ENCODE results near the gene TMSB15C.
"Not testable (repeated sequence)": the region's sequence is repeated elsewhere in the genome, so short reads cannot be mapped to it uniquely, and the experiment has no call there.

TMSB15C gene

GRCh38 chrX:104075778-104076445 is at the start of gene TMSB15C:
TSS of gene TMSB15C (minus strand) at chrX:104076236.
- DNase-seq = not testable (repeated sequence)

DNA sequence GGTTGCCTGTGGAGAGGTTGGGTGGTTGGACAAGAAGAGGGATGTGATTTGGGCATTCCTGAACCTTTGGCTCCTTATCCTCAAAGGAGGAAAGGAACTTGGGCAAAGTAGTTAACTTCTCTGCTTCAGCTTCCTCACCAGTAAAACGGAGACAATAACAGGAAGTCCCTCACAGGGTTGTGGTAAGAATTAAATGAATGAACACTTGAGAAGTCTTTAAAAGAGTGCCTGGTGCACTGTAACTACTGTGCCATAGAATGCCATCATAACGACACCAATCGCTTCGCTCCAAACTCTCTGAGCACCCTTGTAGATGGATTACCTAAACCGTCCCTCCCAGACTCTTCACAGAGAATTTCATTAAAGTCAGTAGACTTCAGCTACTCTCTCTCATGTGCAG is 46.8 kb upstream of the TMSB15C start:
- DNase-seq = peak; percentile 28

DNA sequence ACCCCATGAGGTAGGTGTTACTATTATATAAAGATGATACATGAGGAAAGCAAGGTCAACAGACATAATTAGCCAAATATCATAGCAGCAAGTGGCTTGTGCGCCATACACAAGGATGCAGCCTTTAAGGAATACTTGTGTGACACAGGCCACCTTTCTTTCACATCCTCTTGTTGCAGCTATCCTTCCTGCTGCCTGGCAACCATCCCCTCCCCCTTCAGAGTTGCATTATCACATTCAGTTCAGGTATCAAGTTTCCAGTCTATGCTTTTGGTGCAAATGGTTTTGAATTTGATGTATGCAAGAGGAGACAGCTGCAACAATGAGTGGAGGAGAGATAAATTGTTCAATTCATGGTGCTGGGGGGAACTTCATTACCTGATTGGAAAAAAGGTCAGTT is 42.7 kb upstream of the TMSB15C start:
- no peak for DNase-seq

- DNase-seq = no peak
These were observed 41.7 kb upstream of the TMSB15C start for GRCh38 chrX:104117759-104118158.

- DNase-seq = peak; percentile 64
These were observed 37.4 kb upstream of the TMSB15C start for GRCh38 chrX:104113222-104113965.

DNA sequence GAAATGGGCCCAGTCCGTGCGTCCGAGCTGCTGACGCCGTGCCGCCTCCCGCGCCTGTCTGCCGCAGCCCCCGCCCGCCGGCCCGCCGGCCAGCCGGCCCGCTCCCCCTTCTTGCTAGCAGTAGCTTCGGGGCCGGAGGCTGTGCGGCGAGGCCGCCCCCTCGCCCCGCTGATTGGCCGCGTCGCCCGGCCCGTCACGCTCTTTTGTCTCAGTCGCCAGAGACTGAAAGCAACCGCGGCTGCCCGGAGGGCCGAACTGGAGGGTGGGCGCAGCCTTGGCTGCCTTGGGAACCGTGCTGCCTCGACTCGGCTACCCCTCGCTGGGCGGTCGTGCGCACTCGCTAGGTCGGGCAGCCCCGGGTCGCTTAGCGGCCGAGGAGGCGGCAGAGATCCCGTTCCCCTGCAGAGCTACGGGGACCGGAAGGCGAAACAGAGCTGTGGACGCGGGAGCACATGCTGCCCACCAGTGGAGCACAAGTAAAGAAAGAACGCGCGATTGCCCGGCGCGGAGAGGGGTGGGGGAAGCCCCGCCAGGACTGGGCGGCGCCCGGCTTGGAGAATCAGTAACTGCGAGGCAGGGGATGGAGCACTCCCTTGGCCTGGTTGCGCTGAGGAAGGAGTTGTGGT is 36.4 kb upstream of the TMSB15C start, which contains the start of gene ZCCHC18:
Gene ZCCHC18 (plus strand): TSS at position 198 of the 626 bp plus-strand sequence. CDS start 1,589 bp downstream, outside the sequence.
- peak; percentile 45 for DNase-seq

GRCh38 chrX:104110491-104111240 is 34.6 kb upstream of the TMSB15C start:
- peak; percentile 42 for DNase-seq

DNA sequence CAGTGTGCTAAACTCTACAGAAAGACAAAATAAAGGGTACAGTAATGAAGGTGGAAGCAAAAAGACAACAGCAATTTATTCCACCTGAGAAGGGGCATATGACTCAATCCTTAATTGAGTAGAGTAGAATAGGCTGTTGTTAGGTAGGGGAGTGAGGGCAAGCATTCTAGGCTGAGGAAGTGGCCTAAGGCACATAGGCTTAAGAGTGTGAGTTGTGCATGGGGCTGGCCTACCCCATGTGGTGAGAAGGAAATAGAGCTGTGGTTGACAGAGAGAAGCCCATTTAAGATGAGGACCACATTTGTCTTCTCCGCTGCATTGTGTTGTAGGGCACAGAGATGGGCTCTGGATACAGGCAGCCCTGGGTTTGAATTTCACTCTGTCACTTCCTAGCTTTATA is 32.9 kb upstream of the TMSB15C start:
- peak; percentile 9 for DNase-seq

GRCh38 chrX:104105330-104106262 is 29.6 kb upstream of the TMSB15C start:
- no peak for DNase-seq

DNA sequence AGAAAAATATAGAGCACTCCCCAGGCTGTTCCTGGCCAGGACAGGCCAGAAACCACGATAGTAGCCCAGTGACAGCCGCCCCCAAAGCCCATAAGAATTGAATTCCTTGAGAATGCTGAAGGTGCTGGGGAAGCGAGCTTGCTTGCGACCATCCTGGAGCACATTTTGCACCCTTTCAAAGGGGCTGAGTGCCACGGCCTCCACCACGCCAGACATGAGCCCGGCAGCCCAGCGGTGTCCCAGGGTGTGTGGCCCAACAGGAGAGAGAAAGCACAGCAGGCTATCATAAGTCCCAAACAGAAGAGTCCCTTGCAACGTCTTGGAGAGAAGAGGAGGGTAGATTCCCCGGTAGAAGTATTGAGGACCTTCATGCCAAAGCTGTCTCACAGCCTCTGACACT is 28.6 kb upstream of the TMSB15C start:
- DNase-seq = no peak

DNA sequence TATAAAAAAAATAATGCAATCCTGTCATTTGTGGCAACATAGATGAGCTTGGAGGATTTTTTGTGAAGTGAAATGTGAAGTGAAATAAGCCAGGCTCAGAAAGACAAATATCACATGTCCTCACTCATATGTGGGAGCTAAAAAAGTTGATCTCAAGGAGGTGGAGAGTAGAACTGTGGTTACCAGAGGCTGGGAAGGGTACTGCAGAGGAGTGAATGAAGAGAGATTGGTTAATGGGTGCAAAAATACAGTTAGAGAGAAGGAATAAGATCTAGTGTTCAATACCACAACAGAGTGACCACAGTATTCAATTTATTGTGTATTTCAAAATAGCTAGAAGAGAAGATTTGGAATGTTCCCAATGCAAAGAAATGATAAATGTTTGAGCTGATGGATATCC is 22.9 kb upstream of the TMSB15C start:
- no peak for DNase-seq

DNA sequence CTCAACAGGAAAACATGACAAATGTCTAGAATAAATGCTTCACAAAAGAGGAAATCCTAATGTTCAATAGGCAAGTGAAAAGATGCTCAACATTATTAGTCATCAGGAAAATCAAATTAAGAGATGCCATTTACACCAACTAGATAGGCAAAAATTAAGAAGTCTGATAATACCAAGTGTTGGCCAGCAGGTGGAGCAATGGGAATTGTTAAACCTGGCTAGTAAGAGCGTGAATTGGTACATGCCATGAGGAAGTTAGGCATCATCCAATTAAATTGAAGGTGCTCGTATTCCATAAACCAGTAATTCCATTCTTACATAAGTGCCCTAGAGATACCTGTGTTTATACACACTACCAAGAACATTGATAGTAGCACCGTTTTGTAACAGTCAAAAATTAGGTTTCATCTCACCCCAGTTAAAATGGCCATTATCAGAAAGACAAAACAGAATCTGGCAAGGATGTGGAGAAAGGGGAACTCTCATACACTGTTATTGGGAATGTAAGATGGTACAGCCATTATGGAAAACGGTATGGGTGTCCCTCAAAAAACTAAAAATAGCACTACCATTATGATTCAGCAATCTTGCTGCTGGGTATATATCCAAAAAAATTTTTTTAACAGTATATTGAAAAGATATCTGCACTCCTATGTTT is 22.2 kb upstream of the TMSB15C start:
- peak; percentile 72 for DNase-seq

GRCh38 chrX:104085919-104086318 is 9.9 kb upstream of the TMSB15C start:
- no peak for DNase-seq

DNA sequence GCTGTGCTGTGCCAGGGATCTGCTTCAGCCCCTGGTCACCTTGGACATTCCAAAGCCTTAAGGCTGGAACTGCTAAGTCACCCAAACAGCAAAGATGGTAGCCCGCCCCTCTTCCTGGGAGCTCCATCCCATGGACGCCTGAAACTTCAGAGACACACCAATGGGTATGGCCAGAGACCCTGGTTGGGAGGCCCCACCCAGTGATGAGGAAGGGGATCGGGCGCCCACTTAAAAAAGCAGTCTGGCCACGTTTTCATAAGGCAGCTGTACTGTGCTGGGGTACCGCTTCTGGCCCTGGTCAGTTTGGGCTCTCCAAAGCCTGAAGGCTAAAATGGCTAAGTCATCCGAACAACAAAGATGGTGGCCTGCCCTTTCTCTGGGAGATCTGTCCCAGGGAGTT is 9.4 kb upstream of the TMSB15C start:
- DNase-seq = no peak

- no peak for DNase-seq
These were observed 8.7 kb upstream of the TMSB15C start for GRCh38 chrX:104084534-104085277.

GRCh38 chrX:104084063-104084462 is 8.0 kb upstream of the TMSB15C start:
- no peak for DNase-seq

GRCh38 chrX:104077854-104078253 is 1.8 kb upstream of the TMSB15C start:
- DNase-seq = not testable (repeated sequence)

GRCh38 chrX:104062636-104063035 is 13.4 kb downstream of the TMSB15C start:
- DNase-seq = not testable (repeated sequence)

DNA sequence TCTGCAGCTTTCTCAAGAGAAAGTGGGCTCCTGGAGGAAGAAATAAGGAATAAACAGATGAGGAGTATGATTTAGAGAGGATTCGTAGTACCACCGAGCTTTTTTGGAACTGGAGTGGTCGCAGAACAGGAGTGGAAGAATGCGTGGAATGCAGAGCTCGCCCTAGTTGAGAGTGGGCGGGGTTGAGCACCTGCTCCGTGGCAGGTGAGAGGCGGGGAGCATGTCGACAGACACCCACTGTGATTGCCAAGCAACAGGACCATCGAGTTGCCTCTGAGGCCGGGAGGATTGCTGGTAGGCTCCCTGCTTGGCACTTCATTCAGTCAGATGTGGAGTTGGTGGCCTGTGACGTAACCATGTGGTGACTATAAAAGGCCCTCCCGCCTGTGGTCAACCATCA is 21.1 kb downstream of the TMSB15C start:
- not testable (repeated sequence) for DNase-seq

- no peak for DNase-seq
These were observed 28.9 kb downstream of the TMSB15C start for GRCh38 chrX:104047171-104047570.

- DNase-seq = no peak
These were observed 30.4 kb downstream of the TMSB15C start for GRCh38 chrX:104045642-104046041.

All from CD4-positive, alpha-beta T cell treated with Interleukin-17A for 1 hour (primary cell).